ENCODE measurements around the gene RELN. TPM values are rescaled to one million over a fixed set of nuclear protein-coding genes. Genes with fewer than 3 reads are reported as not detected.

The RELN gene
- total RNA-seq, 2 experiments from 2014 or later: not detected

- H3K9me3 Mint-ChIP-seq (ENCODE audit: low read depth): no peaks in the 10 kb centered on the region
- intact Hi-C loops (cut with DNase I, micrococcal nuclease): no loop called here
- no peak for ATAC-seq
- H3K27me3 Mint-ChIP-seq: peaks cover 11% of the 10 kb centered on the region
- H3K4me3 Mint-ChIP-seq: no peak overlapping the region
- H3K27ac Mint-ChIP-seq: no peak overlapping the region
- ChIA-PET POLR2A (no interaction called here), CTCF (no interaction called here)
- H3K36me3 Mint-ChIP-seq (ENCODE audit: low read depth): no peaks in the 10 kb centered on the region
- DNase-seq: no peak
- no peaks in the 10 kb centered on the region for H3K4me1 Mint-ChIP-seq
Observed at GRCh38 chr7:103626776-103627175, 362.7 kb downstream of the RELN start.

- POLR2A ChIA-PET: no interaction called here
- Mint-ChIP-seq H3K9me3 (ENCODE audit: low read depth) (no peaks in the 10 kb centered on the region), H3K4me1 (no peaks in the 10 kb centered on the region), H3K27me3 (peaks cover 17% of the 10 kb centered on the region), H3K36me3 (ENCODE audit: low read depth) (no peaks in the 10 kb centered on the region), H3K4me3 (no peak overlapping the region), H3K27ac (no peak overlapping the region)
- CTCF ChIA-PET: interaction anchor here (1.7 kb wide), 1 partner anchor 48 kb away, joined by 3 read pairs; no protein-coding TSS in a partner anchor
- DNase-seq (no peak), ATAC-seq (no peak)
- intact Hi-C loops (cut with DNase I, micrococcal nuclease): no loop called here
Observed at GRCh38 chr7:103622274-103622673, 367.2 kb downstream of the RELN start.

GRCh38 chr7:103613655-103614642, 375.5 kb downstream of the RELN start:
- no peaks in the 10 kb centered on the region for H3K9me3 Mint-ChIP-seq (ENCODE audit: low read depth)
- DNase-seq (no peak), ATAC-seq (no peak)
- H3K4me1 Mint-ChIP-seq: no peaks in the 10 kb centered on the region
- H3K27me3 Mint-ChIP-seq: no peaks in the 10 kb centered on the region
- ChIA-PET POLR2A (no interaction called here), CTCF (no interaction called here)
- H3K36me3 Mint-ChIP-seq (ENCODE audit: low read depth): no peaks in the 10 kb centered on the region
- H3K4me3 Mint-ChIP-seq: no peak overlapping the region
- H3K27ac Mint-ChIP-seq: no peak overlapping the region
- intact Hi-C loops (cut with DNase I, micrococcal nuclease): no loop called here

- Mint-ChIP-seq H3K27me3 (no peaks in the 10 kb centered on the region), H3K27ac (no peak overlapping the region), H3K4me3 (no peak overlapping the region), H3K9me3 (ENCODE audit: low read depth) (no peaks in the 10 kb centered on the region), H3K36me3 (ENCODE audit: low read depth) (no peaks in the 10 kb centered on the region), H3K4me1 (no peaks in the 10 kb centered on the region)
- ChIA-PET CTCF (interaction anchor here (0.8 kb wide), 1 partner anchor 15 kb away, joined by 3 read pairs; no protein-coding TSS in a partner anchor), POLR2A (no interaction called here)
- intact Hi-C loops (cut with DNase I, micrococcal nuclease): no loop called here
- DNase-seq: no peak
- ATAC-seq: no peak
Observed at GRCh38 chr7:103609778-103610177, 379.7 kb downstream of the RELN start.

GRCh38 chr7:103605640-103606039, 383.8 kb downstream of the RELN start:
- POLR2A ChIA-PET: no interaction called here
- no peak for ATAC-seq
- no peaks in the 10 kb centered on the region for H3K9me3 Mint-ChIP-seq (ENCODE audit: low read depth)
- intact Hi-C loops (cut with DNase I, micrococcal nuclease): no loop called here
- H3K4me3 Mint-ChIP-seq: no peak overlapping the region
- DNase-seq: no peak
- no peak overlapping the region for H3K27ac Mint-ChIP-seq
- H3K4me1 Mint-ChIP-seq: no peaks in the 10 kb centered on the region
- peaks cover 9% of the 10 kb centered on the region for H3K27me3 Mint-ChIP-seq
- CTCF ChIA-PET: no interaction called here
- H3K36me3 Mint-ChIP-seq (ENCODE audit: low read depth): no peaks in the 10 kb centered on the region

GRCh38 chr7:103598326-103598905, 391.0 kb downstream of the RELN start:
- H3K9me3 Mint-ChIP-seq (ENCODE audit: low read depth): no peaks in the 10 kb centered on the region

GRCh38 chr7:103597606-103598005, 391.9 kb downstream of the RELN start:
- H3K36me3 Mint-ChIP-seq (ENCODE audit: low read depth): no peaks in the 10 kb centered on the region
- POLR2A ChIA-PET: no interaction called here
- DNase-seq: no peak
- no peak overlapping the region for H3K4me3 Mint-ChIP-seq
- H3K27ac Mint-ChIP-seq: no peak overlapping the region
- H3K27me3 Mint-ChIP-seq: peaks cover 19% of the 10 kb centered on the region
- CTCF ChIA-PET: no interaction called here
- ATAC-seq: no peak
- H3K9me3 Mint-ChIP-seq (ENCODE audit: low read depth): no peaks in the 10 kb centered on the region
- intact Hi-C loops (cut with DNase I, micrococcal nuclease): no loop called here
- no peaks in the 10 kb centered on the region for H3K4me1 Mint-ChIP-seq

More at GRCh38 chr7:103598326-103598905, 391.0 kb downstream of the RELN start:
- Mint-ChIP-seq H3K27ac (no peak overlapping the region), H3K4me3 (no peak overlapping the region), H3K4me1 (no peaks in the 10 kb centered on the region), H3K27me3 (peaks cover 19% of the 10 kb centered on the region), H3K36me3 (ENCODE audit: low read depth) (no peaks in the 10 kb centered on the region)
- ATAC-seq (no peak), DNase-seq (no peak)
- POLR2A ChIA-PET: no interaction called here
- CTCF ChIA-PET: no interaction called here
- intact Hi-C loops (cut with DNase I, micrococcal nuclease): no loop called here

GRCh38 chr7:103594186-103594585, 395.3 kb downstream of the RELN start:
- POLR2A ChIA-PET: no interaction called here
- H3K9me3 Mint-ChIP-seq (ENCODE audit: low read depth): no peaks in the 10 kb centered on the region
- intact Hi-C loops (cut with DNase I, micrococcal nuclease): no loop called here
- H3K4me1 Mint-ChIP-seq: no peaks in the 10 kb centered on the region
- no peak for DNase-seq
- H3K27ac Mint-ChIP-seq: no peak overlapping the region
- H3K36me3 Mint-ChIP-seq (ENCODE audit: low read depth): no peaks in the 10 kb centered on the region
- peaks cover 7% of the 10 kb centered on the region for H3K27me3 Mint-ChIP-seq
- no peak overlapping the region for H3K4me3 Mint-ChIP-seq
- CTCF ChIA-PET: no interaction called here
- ATAC-seq: no peak

GRCh38 chr7:103593691-103594090, 395.8 kb downstream of the RELN start:
- ChIA-PET POLR2A (no interaction called here), CTCF (no interaction called here)
- no peaks in the 10 kb centered on the region for H3K36me3 Mint-ChIP-seq (ENCODE audit: low read depth)
- no peak overlapping the region for H3K27ac Mint-ChIP-seq
- intact Hi-C loops (cut with DNase I, micrococcal nuclease): no loop called here
- no peak overlapping the region for H3K4me3 Mint-ChIP-seq
- ATAC-seq (no peak), DNase-seq (no peak)
- no peaks in the 10 kb centered on the region for H3K4me1 Mint-ChIP-seq
- no peaks in the 10 kb centered on the region for H3K9me3 Mint-ChIP-seq (ENCODE audit: low read depth)
- H3K27me3 Mint-ChIP-seq: peaks cover 7% of the 10 kb centered on the region

- no peak overlapping the region for H3K4me3 Mint-ChIP-seq
- no peaks in the 10 kb centered on the region for H3K9me3 Mint-ChIP-seq (ENCODE audit: low read depth)
- H3K36me3 Mint-ChIP-seq (ENCODE audit: low read depth): no peaks in the 10 kb centered on the region
- POLR2A ChIA-PET: no interaction called here
- H3K27ac Mint-ChIP-seq: no peak overlapping the region
- H3K27me3 Mint-ChIP-seq: peaks cover 7% of the 10 kb centered on the region
- CTCF ChIA-PET: interaction anchor here (0.6 kb wide), 1 partner anchor 921 kb away, joined by 3 read pairs; no protein-coding TSS in a partner anchor
- DNase-seq (no peak), ATAC-seq (no peak)
- H3K4me1 Mint-ChIP-seq: no peaks in the 10 kb centered on the region
- intact Hi-C loops (cut with DNase I, micrococcal nuclease): no loop called here
Observed at GRCh38 chr7:103592844-103593243, 396.6 kb downstream of the RELN start.

GRCh38 chr7:103592187-103592586, 397.3 kb downstream of the RELN start:
- ATAC-seq (no peak), DNase-seq (no peak)
- H3K4me1 Mint-ChIP-seq: no peaks in the 10 kb centered on the region
- no peak overlapping the region for H3K4me3 Mint-ChIP-seq
- no peak overlapping the region for H3K27ac Mint-ChIP-seq
- intact Hi-C loops (cut with DNase I, micrococcal nuclease): no loop called here
- no peaks in the 10 kb centered on the region for H3K9me3 Mint-ChIP-seq (ENCODE audit: low read depth)
- no peaks in the 10 kb centered on the region for H3K36me3 Mint-ChIP-seq (ENCODE audit: low read depth)
- ChIA-PET CTCF (no interaction called here), POLR2A (no interaction called here)
- peaks cover 9% of the 10 kb centered on the region for H3K27me3 Mint-ChIP-seq

- DNase-seq (no peak), ATAC-seq (no peak)
- no peaks in the 10 kb centered on the region for H3K9me3 Mint-ChIP-seq (ENCODE audit: low read depth)
- H3K27ac Mint-ChIP-seq: no peak overlapping the region
- H3K36me3 Mint-ChIP-seq (ENCODE audit: low read depth): no peaks in the 10 kb centered on the region
- ChIA-PET CTCF (no interaction called here), POLR2A (no interaction called here)
- no peaks in the 10 kb centered on the region for H3K4me1 Mint-ChIP-seq
- no peak overlapping the region for H3K4me3 Mint-ChIP-seq
- peaks cover 19% of the 10 kb centered on the region for H3K27me3 Mint-ChIP-seq
- intact Hi-C loops (cut with DNase I, micrococcal nuclease): no loop called here
Observed at GRCh38 chr7:103580031-103580430, 409.4 kb downstream of the RELN start.

All from activated CD4-positive, alpha-beta T cell treated with anti-CD3 and anti-CD28 coated beads for 36 hours (primary cell).